Astrocyte (in vitro differentiated cells and primary cell): ENCODE results near the gene CECR2.

Experiments used
- EZH2 ChIP-seq: IDR thresholded peaks from 2 replicates; pipeline ENCODE4 v1.6.1; 2012; ENCODE audit warnings: mild to moderate bottlenecking, low read length, inconsistent platforms; ENCODE audit not compliant: insufficient read depth
- TF ChIP-seq, protein P1 (sequence below): IDR thresholded peaks from 2 replicates; pipeline ENCODE4 v1.5.1; 2011; ENCODE audit warnings: low read depth, mild to moderate bottlenecking, inconsistent platforms, low read length, moderate library complexity; ENCODE audit not compliant: insufficient read depth

- TF ChIP-seq, protein P1, sequence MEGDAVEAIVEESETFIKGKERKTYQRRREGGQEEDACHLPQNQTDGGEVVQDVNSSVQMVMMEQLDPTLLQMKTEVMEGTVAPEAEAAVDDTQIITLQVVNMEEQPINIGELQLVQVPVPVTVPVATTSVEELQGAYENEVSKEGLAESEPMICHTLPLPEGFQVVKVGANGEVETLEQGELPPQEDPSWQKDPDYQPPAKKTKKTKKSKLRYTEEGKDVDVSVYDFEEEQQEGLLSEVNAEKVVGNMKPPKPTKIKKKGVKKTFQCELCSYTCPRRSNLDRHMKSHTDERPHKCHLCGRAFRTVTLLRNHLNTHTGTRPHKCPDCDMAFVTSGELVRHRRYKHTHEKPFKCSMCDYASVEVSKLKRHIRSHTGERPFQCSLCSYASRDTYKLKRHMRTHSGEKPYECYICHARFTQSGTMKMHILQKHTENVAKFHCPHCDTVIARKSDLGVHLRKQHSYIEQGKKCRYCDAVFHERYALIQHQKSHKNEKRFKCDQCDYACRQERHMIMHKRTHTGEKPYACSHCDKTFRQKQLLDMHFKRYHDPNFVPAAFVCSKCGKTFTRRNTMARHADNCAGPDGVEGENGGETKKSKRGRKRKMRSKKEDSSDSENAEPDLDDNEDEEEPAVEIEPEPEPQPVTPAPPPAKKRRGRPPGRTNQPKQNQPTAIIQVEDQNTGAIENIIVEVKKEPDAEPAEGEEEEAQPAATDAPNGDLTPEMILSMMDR = no peak
- no peak for TF ChIP-seq EZH2
These were observed 31.6 kb upstream of the CECR2 start for GRCh38 chr22:17337639-17338038.
